Muscle layer of colon (tissue), 2 donors: ENCODE data around the gene TBX20.

ENCODE experiments used
- H3K27ac ChIP-seq: one replicate; pipeline ENCODE4 v1.7.0; 2013; ENCODE audit warnings: low read depth, mild to moderate bottlenecking, low read length, moderate library complexity
- H3K27me3 ChIP-seq, 2 donors: one replicate each; pipeline ENCODE4 v1.7.0; 2013; ENCODE audit warnings: low read length in 2 of 2, mild to moderate bottlenecking in 2 of 2; ENCODE audit not compliant: insufficient read depth in 2 of 2, control insufficient read depth in 1 of 2
- H3K36me3 ChIP-seq: one replicate; pipeline ENCODE4 v1.7.0; 2013; ENCODE audit warnings: mild to moderate bottlenecking, low read length; ENCODE audit not compliant: insufficient read depth
- H3K4me1 ChIP-seq: one replicate; pipeline ENCODE4 v1.7.0; 2013; ENCODE audit warnings: mild to moderate bottlenecking, low read length; ENCODE audit not compliant: insufficient read depth
- H3K4me3 ChIP-seq, 2 donors: one replicate each; pipeline ENCODE4 v1.7.0; 2013; ENCODE audit warnings: low read length in 2 of 2, low read depth in 1 of 2, mild to moderate bottlenecking in 1 of 2, moderate library complexity in 1 of 2
- H3K9ac ChIP-seq: one replicate; pipeline ENCODE4 v1.7.0; 2013; ENCODE audit warnings: low read length
- H3K9me3 ChIP-seq: one replicate; pipeline ENCODE4 v1.7.0; 2013; ENCODE audit warnings: mild to moderate bottlenecking, low read length
- donor health status: abdominal sarcoma.
- donor health status: Adenocarcinoma of cecum.

Gene TBX20, protein sequence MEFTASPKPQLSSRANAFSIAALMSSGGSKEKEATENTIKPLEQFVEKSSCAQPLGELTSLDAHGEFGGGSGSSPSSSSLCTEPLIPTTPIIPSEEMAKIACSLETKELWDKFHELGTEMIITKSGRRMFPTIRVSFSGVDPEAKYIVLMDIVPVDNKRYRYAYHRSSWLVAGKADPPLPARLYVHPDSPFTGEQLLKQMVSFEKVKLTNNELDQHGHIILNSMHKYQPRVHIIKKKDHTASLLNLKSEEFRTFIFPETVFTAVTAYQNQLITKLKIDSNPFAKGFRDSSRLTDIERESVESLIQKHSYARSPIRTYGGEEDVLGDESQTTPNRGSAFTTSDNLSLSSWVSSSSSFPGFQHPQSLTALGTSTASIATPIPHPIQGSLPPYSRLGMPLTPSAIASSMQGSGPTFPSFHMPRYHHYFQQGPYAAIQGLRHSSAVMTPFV

DNA sequence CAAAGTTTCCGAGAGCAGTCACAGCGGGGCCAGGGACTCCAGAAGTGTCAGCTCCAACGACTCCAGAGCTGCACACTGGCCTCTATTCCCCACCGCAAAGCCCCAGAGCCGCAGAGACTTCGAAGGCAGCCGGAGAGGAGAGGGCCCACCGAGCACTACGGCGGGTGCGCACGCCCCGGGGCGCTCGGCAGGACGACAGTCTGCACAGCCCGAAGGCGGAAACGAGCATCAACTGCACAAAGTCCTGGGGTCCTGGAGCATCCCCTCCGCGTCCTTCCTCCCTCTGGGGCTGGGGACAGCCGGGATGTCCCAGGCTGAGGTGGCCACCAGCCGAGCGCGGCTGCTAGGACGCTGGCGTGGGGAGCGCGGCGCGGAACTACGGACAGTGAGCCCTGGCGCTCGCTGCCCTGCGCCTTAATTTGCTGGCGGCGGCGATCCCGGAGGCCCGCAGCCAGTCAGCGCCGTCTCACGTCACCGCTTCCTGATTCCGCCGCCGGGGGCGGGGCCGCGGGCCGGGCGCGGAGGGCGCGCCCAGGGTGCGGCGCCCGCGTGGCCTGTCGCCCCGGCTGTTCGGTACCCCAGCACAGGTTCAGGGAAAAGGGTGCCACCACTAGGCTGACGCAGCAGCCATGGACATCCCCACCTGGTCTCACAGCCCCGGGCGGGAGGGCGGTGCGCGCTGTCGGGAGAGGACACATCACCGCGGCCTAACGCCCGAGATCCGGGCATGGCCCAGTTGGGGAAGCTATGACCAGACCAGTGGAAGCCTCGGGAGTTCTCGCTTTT, at the start of gene TBX20:
TBX20 (minus strand) TSS at position 391 of the 786 bp plus-strand sequence. CDS start 480 bp downstream, outside the sequence.
- H3K9me3 ChIP-seq: peaks cover 7% of the 10 kb centered on the region
- H3K4me3 ChIP-seq: peak within 1 kb of the TSS in 1 of 2 donors; percentile 48
- H3K27ac ChIP-seq: no peak within 1 kb of the TSS
- H3K4me1 ChIP-seq: peaks cover 13% of the 10 kb centered on the region
- no peak within 1 kb of the TSS for H3K9ac ChIP-seq
- peaks cover 88 to 95% of the 10 kb centered on the region in 2 donors for H3K27me3 ChIP-seq
- H3K36me3 ChIP-seq: no peaks in the 10 kb centered on the region

DNA sequence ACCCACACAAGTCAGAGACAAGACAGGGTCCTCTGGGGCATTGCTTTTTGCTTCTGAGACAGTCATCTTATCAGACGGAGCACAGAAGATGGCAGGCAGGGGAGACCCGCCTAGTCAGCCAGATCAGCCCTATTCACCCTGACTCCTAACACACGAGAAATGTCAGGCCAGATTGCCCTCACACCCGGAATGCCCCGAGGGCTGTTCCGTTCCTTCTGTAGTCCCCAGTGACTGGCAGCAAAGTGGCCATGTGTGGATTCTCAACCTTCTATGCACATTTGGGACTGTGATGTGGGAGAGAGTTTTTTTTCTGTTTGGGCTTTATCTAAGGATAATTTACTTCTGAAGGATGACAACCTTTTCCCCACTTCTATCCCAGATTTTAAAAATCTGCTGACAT, 35.5 kb upstream of the TBX20 start:
- Histone ChIP-seq H3K36me3 (no peaks in the 10 kb centered on the region), H3K9ac (no peak overlapping the region), H3K27me3 (no peaks in the 10 kb centered on the region), H3K27ac (no peak overlapping the region), H3K4me3 (no peak overlapping the region), H3K4me1 (no peaks in the 10 kb centered on the region), H3K9me3 (peaks cover 6% of the 10 kb centered on the region)

DNA sequence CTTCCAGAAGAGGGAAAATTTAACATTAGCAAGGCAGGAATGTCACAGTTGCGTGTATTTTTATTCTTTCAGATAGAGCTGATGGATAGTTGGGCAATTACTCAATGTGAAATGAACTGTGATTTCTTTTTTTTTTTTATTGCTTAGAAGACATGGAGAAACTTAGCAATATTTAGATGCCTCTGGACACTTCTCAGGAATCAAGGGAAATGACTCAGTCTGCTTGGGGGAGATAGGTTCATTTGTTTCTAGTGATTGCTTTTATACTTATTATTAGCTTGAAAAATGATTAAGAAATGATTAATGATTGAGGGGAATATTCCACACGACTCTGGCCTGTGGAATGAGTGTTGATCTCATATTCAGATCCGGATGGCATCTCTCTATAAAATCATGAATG, 33.1 kb upstream of the TBX20 start:
- no peaks in the 10 kb centered on the region for H3K27me3 ChIP-seq
- H3K27ac ChIP-seq: no peak overlapping the region
- no peaks in the 10 kb centered on the region for H3K36me3 ChIP-seq
- no peak overlapping the region for H3K9ac ChIP-seq
- H3K4me3 ChIP-seq: no peak overlapping the region
- no peaks in the 10 kb centered on the region for H3K4me1 ChIP-seq
- H3K9me3 ChIP-seq: no peaks in the 10 kb centered on the region

DNA sequence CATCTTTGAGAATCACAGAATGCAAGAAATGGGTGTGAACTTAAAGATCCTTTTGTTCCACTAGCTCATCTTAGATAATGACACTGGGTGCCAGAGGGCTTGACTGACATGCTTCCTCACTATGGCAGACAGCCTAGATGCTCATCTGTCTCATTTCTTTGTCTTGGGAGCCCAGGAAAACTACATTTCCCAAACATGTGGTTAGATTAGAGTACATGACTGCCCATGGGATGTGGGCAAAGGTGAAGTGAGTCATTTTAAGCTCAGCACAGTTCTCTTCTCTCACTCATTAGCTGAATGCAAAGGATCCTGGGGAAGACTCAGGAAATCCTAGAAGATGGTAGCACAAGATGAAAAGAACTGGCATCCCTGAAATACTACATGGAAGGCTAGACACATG, 32.5 kb upstream of the TBX20 start:
- Histone ChIP-seq H3K36me3 (no peaks in the 10 kb centered on the region), H3K9me3 (no peaks in the 10 kb centered on the region), H3K9ac (no peak overlapping the region), H3K27me3 (no peaks in the 10 kb centered on the region), H3K4me1 (no peaks in the 10 kb centered on the region), H3K4me3 (no peak overlapping the region), H3K27ac (no peak overlapping the region)

DNA sequence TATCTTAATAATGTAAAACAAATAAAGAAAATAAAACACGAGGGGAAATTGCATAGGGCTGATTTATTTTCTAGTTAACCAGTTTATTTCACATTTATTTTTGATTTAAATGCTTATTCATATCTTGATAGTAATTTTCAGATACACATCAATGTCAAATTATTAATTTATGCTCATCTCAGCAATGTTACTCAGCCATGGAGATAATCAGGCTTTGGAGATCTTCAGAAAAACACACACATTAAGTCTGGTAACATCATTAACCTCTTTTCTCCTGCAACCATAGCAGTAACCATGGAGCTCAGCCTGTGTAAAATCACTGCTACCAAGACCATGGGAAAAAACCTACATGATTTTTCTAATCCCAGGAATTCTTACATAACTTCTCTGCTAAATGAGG, 31.9 kb upstream of the TBX20 start:
- Histone ChIP-seq H3K9me3 (no peaks in the 10 kb centered on the region), H3K4me1 (no peaks in the 10 kb centered on the region), H3K36me3 (no peaks in the 10 kb centered on the region), H3K27me3 (no peaks in the 10 kb centered on the region), H3K9ac (no peak overlapping the region), H3K27ac (no peak overlapping the region), H3K4me3 (no peak overlapping the region)

DNA sequence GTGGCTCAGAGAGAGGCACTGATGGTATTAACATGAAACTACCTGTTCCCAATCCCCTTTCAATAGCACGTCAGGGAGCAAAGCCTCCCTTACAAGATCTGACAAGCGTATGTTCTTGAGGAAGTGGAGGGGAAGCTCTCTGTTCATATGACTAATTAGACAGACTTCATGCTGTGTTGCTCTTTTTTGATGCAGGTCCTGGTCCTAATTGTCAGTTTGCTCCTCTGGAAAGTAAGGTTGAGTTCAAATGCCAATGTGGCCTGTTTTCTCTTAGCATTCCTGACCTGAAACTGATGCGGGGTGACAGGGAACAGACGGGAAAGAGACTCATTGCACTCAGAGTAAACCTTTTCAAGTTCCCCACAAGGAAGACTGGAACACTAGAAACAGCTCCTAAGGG, 27.0 kb upstream of the TBX20 start:
- no peaks in the 10 kb centered on the region for H3K36me3 ChIP-seq
- no peak overlapping the region for H3K9ac ChIP-seq
- H3K27me3 ChIP-seq: no peaks in the 10 kb centered on the region
- no peak overlapping the region for H3K27ac ChIP-seq
- H3K4me1 ChIP-seq: no peaks in the 10 kb centered on the region
- H3K9me3 ChIP-seq: no peaks in the 10 kb centered on the region
- no peak overlapping the region for H3K4me3 ChIP-seq

DNA sequence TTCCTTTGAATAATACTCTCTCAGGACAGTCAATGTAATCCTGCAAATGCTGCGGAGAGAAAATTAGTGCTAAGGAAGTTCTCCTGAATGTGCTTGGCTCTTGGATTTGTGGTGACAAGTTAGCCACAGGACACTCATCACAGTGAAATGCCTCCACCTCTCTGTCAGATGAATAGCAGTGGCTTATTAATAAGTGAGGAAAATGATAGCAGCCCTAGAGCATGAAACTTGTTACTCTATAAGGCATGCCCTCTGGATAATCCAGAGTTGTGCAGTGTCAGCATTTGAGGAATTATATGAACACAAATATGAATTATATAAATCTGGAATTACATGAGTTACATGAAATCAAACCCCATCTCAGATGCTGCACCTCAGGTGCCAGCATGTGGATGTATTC, 23.5 kb upstream of the TBX20 start:
- Histone ChIP-seq H3K9ac (no peak overlapping the region), H3K27me3 (no peaks in the 10 kb centered on the region), H3K36me3 (no peaks in the 10 kb centered on the region), H3K4me3 (no peak overlapping the region), H3K4me1 (no peaks in the 10 kb centered on the region), H3K9me3 (no peaks in the 10 kb centered on the region), H3K27ac (no peak overlapping the region)

DNA sequence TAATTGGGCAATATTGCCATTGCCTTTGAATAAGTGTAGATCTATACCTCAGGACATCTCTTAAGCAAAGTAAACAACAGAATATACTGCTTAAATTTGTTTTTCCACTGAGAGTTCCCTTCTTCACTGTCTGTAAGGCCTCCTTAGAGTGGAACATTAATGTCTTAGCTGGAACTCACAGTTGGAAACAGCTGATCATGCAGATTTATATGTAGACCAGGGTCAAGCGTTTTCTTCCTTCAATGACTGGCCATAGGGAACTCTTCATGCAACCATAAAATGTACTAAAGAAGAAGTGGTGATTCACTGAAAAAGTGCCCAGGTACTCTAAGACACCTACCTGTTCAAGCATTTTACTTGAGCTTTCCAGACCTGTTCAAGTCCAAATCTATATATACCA, 18.3 kb upstream of the TBX20 start:
- no peak overlapping the region for H3K9ac ChIP-seq
- H3K27me3 ChIP-seq: no peaks in the 10 kb centered on the region
- H3K27ac ChIP-seq: no peak overlapping the region
- H3K4me3 ChIP-seq: no peak overlapping the region
- no peaks in the 10 kb centered on the region for H3K36me3 ChIP-seq
- no peaks in the 10 kb centered on the region for H3K9me3 ChIP-seq
- H3K4me1 ChIP-seq: peaks cover 4% of the 10 kb centered on the region

DNA sequence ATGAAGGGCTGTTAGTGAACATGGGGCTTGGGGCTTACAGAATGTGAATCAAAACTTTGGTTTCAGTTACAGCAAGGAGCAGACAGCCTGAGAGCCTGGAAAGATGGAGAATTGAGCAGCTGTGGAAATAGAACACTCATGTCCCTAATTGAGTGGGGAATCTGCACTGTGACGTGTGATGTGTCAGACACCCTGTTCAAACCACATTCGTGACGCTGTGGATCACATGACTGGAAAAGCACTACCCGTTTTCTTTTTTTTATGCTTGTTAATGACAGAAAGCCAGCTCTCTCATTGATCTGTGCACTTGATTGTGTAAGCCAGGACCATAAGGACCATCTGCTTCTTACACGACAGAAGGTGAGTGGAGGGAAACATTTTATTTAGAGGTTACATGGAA, 15.1 kb upstream of the TBX20 start:
- H3K9ac ChIP-seq: no peak overlapping the region
- no peaks in the 10 kb centered on the region for H3K27me3 ChIP-seq
- no peak overlapping the region for H3K4me3 ChIP-seq
- no peaks in the 10 kb centered on the region for H3K9me3 ChIP-seq
- H3K36me3 ChIP-seq: no peaks in the 10 kb centered on the region
- peaks cover 4% of the 10 kb centered on the region for H3K4me1 ChIP-seq
- no peak overlapping the region for H3K27ac ChIP-seq

DNA sequence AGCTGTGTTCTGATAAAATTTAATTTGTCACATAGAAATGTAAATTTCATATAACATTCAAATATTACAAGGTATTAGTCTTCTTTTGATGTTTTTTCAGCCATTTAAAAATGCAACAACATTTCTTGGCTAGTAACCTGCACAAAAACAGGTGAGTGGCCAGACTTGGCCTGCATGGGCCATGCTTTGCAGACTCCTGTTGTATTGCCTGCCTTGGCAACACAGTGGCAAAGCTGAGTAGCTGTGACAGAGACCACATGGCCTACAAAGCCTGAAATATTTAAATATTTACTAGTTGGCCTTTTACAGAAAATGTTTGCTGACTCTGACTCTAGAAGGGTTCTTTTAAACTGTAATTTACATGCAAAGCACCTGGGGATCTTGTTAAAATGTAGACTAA, 13.5 kb upstream of the TBX20 start:
- Histone ChIP-seq H3K27ac (no peak overlapping the region), H3K36me3 (no peaks in the 10 kb centered on the region), H3K9ac (no peak overlapping the region), H3K4me1 (peaks cover 4% of the 10 kb centered on the region), H3K27me3 (peaks cover under 1 to 15% of the 10 kb centered on the region in 2 donors), H3K9me3 (no peaks in the 10 kb centered on the region), H3K4me3 (no peak overlapping the region)

DNA sequence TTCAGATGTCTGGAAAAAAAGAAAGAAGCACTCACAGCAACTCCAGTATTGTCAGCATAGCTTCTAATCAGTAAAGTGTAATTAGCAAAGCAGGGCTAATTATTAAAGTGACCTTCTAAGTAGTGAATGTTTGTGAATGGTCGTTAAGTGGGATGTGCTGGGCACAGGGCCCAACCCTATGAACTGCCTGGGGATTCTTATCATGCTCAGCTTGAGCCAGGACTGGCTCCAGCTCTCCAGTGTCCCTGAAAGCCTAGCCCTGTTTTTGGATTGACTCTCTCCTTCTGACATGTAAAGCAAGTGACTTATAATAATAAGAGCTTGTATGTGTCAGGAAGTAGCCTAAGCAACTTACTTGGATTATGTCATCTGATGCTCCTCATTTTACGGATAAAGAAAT, 9.5 kb upstream of the TBX20 start:
- H3K4me1 ChIP-seq: peaks cover 4% of the 10 kb centered on the region
- no peak overlapping the region for H3K4me3 ChIP-seq
- H3K27me3 ChIP-seq: peaks cover 38 to 49% of the 10 kb centered on the region in 2 donors
- H3K9ac ChIP-seq: no peak overlapping the region
- no peaks in the 10 kb centered on the region for H3K36me3 ChIP-seq
- H3K27ac ChIP-seq: no peak overlapping the region
- no peaks in the 10 kb centered on the region for H3K9me3 ChIP-seq
